ENCODE data around the gene ROR1. TPM values are rescaled to one million over a fixed set of nuclear protein-coding genes. Genes with fewer than 3 reads are reported as not detected.

Gene ROR1
- total RNA-seq, 1 donor = 52.5 TPM

DNA sequence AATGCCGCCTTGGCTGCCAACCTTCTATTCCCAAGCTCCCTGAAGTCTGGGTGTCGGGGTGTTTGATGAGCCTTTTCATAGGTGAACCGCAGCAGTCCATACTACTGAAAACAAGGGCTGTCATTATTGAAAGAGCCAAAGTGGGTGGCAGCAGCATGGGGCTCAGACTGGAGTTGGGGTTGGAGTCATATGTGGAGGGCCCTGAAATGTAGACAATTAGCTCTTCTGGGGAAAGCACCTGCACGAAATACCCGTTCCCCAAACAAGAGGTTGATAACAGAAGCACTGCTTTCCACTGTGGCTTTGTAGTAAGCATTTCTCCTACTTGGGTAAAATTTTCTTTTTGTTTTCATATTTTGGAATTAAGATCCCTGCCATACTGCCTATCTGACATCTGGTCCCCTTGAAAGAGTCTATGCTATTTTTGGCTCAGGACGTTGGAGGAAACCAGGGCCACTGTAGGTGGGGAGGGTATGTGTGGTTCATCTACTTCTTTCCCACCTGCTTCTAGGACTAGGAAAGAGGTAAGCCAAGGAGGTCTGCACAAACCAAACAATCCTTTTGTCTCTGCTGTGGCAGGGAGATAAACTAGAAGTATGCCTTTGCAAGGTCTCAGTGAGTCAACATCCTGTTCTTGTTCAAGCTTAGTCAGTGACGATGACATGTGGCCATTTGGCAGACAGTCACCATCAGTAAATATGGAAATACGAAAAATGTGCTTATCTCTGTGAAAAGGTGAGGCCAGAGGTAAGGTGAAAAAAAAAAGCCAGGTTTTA is 232.6 kb downstream of the ROR1 start:
- DNase-seq (ENCODE audit: insufficient read length, low spot score, missing footprints) = peak; percentile 34
- Histone ChIP-seq H4K20me1 (ENCODE audit: insufficient read depth, low read length) (no peaks in the 10 kb centered on the region), H3K27ac (ENCODE audit: low read depth, low read length) (peak overlapping the region; percentile 27), H3K9me3 (ENCODE audit: low read depth, low read length) (no peaks in the 10 kb centered on the region), H3K27me3 (ENCODE audit: insufficient read depth, low read length) (no peaks in the 10 kb centered on the region), H3K4me3 (ENCODE audit: insufficient read depth, low read length) (no peak overlapping the region), H3K79me2 (ENCODE audit: insufficient read depth, low read length) (peaks cover 27% of the 10 kb centered on the region), H2AFZ (ENCODE audit: low read length) (no peak overlapping the region), H3K36me3 (ENCODE audit: insufficient read depth, low read length) (no peaks in the 10 kb centered on the region), H3K4me2 (ENCODE audit: insufficient read depth, low read length) (peak overlapping the region; percentile 40), H3K4me1 (ENCODE audit: insufficient read depth, low read length) (peaks cover 21% of the 10 kb centered on the region)
- TF ChIP-seq, protein P1, sequence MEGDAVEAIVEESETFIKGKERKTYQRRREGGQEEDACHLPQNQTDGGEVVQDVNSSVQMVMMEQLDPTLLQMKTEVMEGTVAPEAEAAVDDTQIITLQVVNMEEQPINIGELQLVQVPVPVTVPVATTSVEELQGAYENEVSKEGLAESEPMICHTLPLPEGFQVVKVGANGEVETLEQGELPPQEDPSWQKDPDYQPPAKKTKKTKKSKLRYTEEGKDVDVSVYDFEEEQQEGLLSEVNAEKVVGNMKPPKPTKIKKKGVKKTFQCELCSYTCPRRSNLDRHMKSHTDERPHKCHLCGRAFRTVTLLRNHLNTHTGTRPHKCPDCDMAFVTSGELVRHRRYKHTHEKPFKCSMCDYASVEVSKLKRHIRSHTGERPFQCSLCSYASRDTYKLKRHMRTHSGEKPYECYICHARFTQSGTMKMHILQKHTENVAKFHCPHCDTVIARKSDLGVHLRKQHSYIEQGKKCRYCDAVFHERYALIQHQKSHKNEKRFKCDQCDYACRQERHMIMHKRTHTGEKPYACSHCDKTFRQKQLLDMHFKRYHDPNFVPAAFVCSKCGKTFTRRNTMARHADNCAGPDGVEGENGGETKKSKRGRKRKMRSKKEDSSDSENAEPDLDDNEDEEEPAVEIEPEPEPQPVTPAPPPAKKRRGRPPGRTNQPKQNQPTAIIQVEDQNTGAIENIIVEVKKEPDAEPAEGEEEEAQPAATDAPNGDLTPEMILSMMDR (IDR thresholded peaks at IDR 0.05; ENCODE audit: extremely low read depth, low read depth, low read length) = no peak

DNA sequence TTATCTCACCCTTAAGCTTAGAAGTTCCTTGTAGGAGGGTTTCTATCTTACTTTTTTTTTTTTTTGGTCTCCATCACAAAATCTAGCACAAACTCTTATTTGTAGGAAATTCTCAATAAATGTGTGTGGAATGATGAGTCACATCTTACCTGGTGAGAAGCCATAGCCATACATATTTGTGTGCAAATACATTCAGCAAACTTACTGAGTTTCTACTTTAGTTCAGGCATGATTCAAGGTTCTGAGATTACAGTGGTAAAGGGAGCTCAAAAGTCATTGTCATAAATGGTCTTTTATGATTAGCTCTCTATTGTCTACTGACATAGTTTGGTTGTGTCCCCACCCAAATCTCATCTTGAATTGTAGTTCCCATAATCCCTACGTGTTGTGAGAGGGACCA is 236.5 kb downstream of the ROR1 start:
- Histone ChIP-seq H3K36me3 (ENCODE audit: insufficient read depth, low read length) (no peaks in the 10 kb centered on the region), H2AFZ (ENCODE audit: low read length) (no peak overlapping the region), H3K4me3 (ENCODE audit: insufficient read depth, low read length) (no peak overlapping the region), H3K9me3 (ENCODE audit: low read depth, low read length) (no peaks in the 10 kb centered on the region), H3K4me2 (ENCODE audit: insufficient read depth, low read length) (no peak overlapping the region), H3K4me1 (ENCODE audit: insufficient read depth, low read length) (peaks cover 16% of the 10 kb centered on the region), H3K27me3 (ENCODE audit: insufficient read depth, low read length) (no peaks in the 10 kb centered on the region), H3K27ac (ENCODE audit: low read depth, low read length) (no peak overlapping the region), H4K20me1 (ENCODE audit: insufficient read depth, low read length) (peaks cover 3% of the 10 kb centered on the region), H3K79me2 (ENCODE audit: insufficient read depth, low read length) (peaks cover 9% of the 10 kb centered on the region)
- TF ChIP-seq, protein P1 (IDR thresholded peaks at IDR 0.05; ENCODE audit: extremely low read depth, low read depth, low read length) = no peak
- DNase-seq (ENCODE audit: insufficient read length, low spot score, missing footprints) = no peak

DNA sequence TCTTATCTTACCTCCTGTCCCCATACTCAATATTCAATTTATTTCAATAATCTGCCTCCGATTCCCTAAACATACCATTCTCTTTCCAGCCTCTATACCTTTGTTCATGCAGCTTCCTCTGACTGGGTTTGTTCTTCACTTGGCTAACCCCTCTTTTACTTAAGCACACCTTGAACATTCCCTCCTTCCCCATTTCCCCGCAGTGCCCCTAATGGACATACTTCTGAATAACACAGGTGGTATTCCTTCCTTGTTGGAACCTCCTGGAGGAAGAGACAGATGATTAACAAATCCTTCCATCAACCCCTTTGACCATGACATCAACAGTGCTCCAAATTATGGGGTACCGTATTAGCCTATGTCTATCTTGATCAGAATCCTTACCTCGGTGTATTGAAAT is 239.6 kb downstream of the ROR1 start:
- no peak overlapping the region for H2AFZ ChIP-seq (ENCODE audit: low read length)
- peaks cover 3% of the 10 kb centered on the region for H4K20me1 ChIP-seq (ENCODE audit: insufficient read depth, low read length)
- H3K4me1 ChIP-seq (ENCODE audit: insufficient read depth, low read length) = no peaks in the 10 kb centered on the region
- no peaks in the 10 kb centered on the region for H3K79me2 ChIP-seq (ENCODE audit: insufficient read depth, low read length)
- H3K4me2 ChIP-seq (ENCODE audit: insufficient read depth, low read length) = no peak overlapping the region
- no peaks in the 10 kb centered on the region for H3K9me3 ChIP-seq (ENCODE audit: low read depth, low read length)
- H3K36me3 ChIP-seq (ENCODE audit: insufficient read depth, low read length) = no peaks in the 10 kb centered on the region
- DNase-seq (ENCODE audit: insufficient read length, low spot score, missing footprints) = no peak
- no peaks in the 10 kb centered on the region for H3K27me3 ChIP-seq (ENCODE audit: insufficient read depth, low read length)
- TF ChIP-seq, protein P1 (IDR thresholded peaks at IDR 0.05; ENCODE audit: extremely low read depth, low read depth, low read length) = no peak
- H3K27ac ChIP-seq (ENCODE audit: low read depth, low read length) = no peak overlapping the region
- no peak overlapping the region for H3K4me3 ChIP-seq (ENCODE audit: insufficient read depth, low read length)

DNA sequence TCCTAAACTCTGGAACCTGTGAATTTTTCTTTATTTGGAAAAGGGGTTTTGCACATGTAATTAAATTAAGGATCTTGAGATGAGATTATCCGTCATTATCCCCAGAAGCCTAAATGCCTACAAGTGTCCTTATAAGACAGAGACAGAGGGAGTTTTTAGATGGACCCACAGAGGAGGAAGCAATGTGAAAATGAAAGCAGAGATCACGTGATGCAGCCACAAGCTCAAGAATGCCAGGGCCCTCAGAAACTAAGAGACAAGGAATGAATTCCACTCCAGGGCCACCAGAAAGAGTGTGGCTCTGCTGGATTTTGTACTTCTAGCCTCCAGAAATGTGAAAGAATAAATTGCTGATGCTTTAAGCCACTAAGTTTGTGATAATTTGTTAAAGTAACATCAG is 246.0 kb downstream of the ROR1 start:
- peaks cover 10% of the 10 kb centered on the region for H3K4me1 ChIP-seq (ENCODE audit: insufficient read depth, low read length)
- peak overlapping the region; percentile 55 for H2AFZ ChIP-seq (ENCODE audit: low read length)
- H4K20me1 ChIP-seq (ENCODE audit: insufficient read depth, low read length) = no peaks in the 10 kb centered on the region
- peak overlapping the region; percentile 55 for H3K4me3 ChIP-seq (ENCODE audit: insufficient read depth, low read length)
- no peaks in the 10 kb centered on the region for H3K9me3 ChIP-seq (ENCODE audit: low read depth, low read length)
- DNase-seq (ENCODE audit: insufficient read length, low spot score, missing footprints) = peak; percentile 89
- H3K27ac ChIP-seq (ENCODE audit: low read depth, low read length) = peak overlapping the region; percentile 67
- no peaks in the 10 kb centered on the region for H3K79me2 ChIP-seq (ENCODE audit: insufficient read depth, low read length)
- H3K27me3 ChIP-seq (ENCODE audit: insufficient read depth, low read length) = no peaks in the 10 kb centered on the region
- no peaks in the 10 kb centered on the region for H3K36me3 ChIP-seq (ENCODE audit: insufficient read depth, low read length)
- H3K4me2 ChIP-seq (ENCODE audit: insufficient read depth, low read length) = peak overlapping the region; percentile 78
- TF ChIP-seq, protein P1 (IDR thresholded peaks at IDR 0.05; ENCODE audit: extremely low read depth, low read depth, low read length) = no peak

Measured in osteoblast (primary cell).